ENCODE data around the gene PRB3.

- TF ChIP-seq EZH2 (IDR thresholded peaks at IDR 0.05; ENCODE audit: borderline replicate concordance, low read depth, low read length, severe bottlenecking): no peak
- TF ChIP-seq, protein P1, sequence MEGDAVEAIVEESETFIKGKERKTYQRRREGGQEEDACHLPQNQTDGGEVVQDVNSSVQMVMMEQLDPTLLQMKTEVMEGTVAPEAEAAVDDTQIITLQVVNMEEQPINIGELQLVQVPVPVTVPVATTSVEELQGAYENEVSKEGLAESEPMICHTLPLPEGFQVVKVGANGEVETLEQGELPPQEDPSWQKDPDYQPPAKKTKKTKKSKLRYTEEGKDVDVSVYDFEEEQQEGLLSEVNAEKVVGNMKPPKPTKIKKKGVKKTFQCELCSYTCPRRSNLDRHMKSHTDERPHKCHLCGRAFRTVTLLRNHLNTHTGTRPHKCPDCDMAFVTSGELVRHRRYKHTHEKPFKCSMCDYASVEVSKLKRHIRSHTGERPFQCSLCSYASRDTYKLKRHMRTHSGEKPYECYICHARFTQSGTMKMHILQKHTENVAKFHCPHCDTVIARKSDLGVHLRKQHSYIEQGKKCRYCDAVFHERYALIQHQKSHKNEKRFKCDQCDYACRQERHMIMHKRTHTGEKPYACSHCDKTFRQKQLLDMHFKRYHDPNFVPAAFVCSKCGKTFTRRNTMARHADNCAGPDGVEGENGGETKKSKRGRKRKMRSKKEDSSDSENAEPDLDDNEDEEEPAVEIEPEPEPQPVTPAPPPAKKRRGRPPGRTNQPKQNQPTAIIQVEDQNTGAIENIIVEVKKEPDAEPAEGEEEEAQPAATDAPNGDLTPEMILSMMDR (IDR thresholded peaks at IDR 0.05; ENCODE audit: borderline replicate concordance, extremely low read depth, low read length, poor library complexity, severe bottlenecking): no peak
Observed at GRCh38 chr12:11273449-11273848, 3.9 kb upstream of the PRB3 start.

Measured in DND-41 (cell line).